IPS-NIHi7 (cell line): ENCODE data around the gene SH3PXD2B.
"Not testable (repeated sequence)": the region's sequence is repeated elsewhere in the genome, so short reads cannot be mapped to it uniquely, and the experiment has no call there.

Experiments
- DNase-seq: peaks from one replicate; pipeline ENCODE4 v3.0.0; 2012; ENCODE audit warnings: mixed read lengths; ENCODE audit errors: extremely low spot score

SH3PXD2B gene

DNA sequence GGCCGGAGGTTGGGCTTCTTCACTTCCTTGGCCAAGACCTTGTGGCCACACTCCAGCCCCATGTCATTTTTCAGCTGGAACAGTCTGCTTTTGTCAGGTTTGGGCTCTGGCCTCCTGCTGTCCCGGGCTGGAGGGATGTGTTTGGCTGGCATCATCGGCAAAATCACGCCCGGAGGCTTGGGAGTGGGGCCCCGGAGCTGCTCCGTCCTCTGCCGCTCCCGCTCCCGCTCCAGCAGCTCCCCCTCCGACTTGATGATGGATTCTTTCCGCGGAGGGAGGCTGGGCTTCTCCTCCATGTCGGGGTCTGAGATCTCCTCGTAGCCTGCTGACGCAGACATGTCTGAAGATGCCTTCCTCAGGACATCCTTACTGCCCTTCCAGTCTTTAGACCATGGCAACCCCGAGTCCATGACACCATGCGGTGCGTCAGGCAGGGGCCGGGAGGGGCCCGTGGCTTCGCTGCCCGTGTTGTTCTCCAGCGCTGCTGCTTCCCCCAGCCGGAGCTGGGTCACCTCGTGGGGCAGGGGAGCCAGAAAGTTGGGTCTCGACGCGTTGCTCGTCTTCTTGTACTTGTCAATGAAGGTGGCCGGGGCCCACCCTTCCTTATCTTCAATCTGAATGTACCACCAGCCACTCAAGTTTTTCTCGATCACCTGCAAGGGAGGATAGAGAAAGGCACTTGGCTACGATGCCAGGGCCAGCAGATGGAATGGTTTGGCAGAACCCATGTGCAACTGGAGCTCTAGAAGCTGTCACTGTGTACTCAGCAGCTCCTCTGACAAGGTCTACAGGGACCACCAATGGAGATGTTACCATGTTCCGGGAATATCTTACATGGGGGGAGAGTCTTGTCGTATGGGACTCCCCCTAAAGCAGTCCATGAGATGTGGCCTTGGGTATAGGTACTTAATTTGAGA lies 114.8 kb downstream of the SH3PXD2B start:
- no peak for DNase-seq

DNA sequence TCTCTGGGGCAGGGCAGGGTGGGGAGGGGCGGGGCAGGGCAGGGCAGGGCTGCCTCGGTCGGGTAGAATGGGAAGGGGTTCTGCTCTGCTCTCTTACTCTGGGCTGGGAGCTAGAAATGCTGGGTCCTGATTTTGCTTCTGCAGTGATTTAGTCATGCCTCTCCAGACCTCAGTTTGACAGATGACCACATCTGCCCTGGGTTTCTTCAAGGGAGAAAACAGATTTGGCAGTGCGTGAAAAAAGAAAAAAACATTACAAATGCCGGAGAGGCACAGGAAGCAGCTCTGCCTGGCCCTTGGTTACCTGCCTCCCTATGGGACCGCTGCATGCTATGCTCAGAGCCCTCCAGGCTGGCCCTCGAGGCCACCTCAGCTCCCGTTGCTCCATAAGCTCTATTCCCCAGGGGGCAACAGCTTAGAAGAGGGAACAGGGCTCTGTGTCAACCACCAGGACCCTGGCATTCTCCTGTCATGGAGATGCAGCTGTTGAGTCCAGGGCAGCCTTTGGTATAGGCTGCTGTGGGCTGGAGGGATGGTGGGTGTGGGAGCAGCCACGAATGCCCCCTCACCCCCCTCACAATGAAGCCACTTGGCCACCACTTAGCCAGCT lies 117.5 kb downstream of the SH3PXD2B start:
- DNase-seq = no peak

DNA sequence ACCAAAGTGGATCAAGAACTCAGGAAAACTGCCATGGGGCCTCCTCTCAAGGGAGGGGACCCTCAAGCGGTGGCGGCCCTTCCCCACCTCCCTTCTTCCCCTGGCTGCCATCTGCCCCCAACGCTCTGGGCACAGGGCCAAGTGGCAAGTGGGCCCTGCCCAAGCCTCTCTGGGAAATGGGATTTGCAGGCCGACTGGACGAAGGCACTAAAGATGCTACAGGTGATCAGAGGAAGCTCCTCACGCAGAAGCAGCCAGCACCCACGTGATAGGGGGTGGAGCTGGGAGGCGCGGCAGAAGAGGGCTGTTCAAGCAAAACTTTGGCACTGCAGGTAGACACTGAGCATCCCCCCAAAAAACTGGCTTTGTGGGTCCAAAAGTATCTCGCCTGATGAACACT lies 118.1 kb downstream of the SH3PXD2B start:
- DNase-seq = no peak

DNA sequence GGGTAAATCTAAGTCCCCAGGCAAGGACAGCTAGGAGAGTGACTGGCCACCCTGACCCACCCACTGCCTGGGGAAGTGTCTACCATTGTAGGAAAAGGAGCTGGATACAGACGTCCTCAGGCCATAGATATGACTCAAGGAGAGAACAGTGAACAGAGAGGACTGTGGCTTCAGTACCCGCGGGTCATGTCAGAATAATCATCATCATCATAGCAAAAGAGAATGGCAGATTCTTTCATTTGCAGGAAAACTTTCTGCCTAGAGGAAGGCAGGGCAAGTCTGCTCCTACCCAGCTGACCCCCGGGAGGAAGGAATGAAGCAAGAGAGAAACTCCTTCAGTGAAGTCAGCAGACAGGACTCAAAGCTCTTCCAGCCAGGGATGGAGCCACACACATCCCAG lies 118.6 kb downstream of the SH3PXD2B start:
- no peak for DNase-seq

DNA sequence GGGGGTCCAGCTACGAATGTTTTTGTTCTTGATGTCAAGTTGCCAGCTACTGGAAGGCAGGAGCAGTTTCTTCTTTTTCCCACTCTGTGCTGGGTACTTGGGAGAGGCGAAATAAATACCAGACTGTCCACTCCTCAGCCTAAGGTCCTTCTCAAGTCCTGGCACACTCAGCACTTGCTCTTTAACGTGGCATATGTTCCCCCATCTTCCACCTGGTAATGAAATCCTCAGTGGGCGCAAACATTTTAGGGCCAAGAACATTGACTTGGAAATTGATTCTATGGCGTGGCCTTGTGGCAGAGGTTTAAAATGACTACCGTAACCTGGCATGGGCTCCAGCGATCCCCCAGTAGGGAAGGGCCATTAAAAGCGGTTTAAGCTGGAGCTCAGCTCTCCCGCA lies 119.7 kb downstream of the SH3PXD2B start:
- DNase-seq = no peak

DNA sequence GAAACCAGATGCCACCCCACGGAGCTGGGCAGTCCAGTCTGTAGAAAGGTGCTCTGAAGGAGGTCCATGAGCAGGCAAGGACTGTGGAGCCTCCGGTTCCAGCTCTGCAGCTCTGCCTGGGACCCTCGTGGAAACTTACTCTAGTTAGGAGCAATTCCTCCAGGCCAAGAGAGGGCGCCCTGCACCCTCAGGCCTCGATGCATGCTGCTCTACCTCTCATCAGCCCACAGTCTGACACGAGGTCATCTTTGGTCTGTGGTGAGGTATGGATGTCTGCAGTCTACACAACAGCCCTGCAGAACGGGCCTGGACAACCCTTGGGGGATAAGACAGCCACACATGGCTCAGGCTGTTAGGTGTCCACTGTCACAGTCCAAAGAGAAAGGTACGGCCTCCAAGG lies 120.1 kb downstream of the SH3PXD2B start:
- peak; percentile 55 for DNase-seq

DNA sequence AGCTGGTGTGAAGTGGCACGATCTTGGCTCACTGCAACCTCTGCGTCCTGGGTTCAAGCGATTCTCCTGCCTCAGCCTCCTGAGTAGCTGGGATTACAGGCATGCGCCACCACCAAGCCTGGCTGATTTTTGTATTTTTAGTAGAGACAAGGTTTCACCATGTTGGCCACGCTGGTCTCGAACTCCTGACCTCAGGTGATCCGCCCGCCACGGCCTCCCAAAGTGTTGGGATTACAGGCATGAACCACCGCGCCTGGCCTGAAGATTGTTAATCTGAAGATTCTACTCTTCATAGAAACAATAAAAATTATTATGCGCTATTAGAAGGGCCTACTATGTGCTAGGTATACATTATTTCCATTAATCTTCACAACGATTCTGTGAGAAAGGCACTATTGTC lies 127.4 kb downstream of the SH3PXD2B start:
- DNase-seq = not testable (repeated sequence)

DNA sequence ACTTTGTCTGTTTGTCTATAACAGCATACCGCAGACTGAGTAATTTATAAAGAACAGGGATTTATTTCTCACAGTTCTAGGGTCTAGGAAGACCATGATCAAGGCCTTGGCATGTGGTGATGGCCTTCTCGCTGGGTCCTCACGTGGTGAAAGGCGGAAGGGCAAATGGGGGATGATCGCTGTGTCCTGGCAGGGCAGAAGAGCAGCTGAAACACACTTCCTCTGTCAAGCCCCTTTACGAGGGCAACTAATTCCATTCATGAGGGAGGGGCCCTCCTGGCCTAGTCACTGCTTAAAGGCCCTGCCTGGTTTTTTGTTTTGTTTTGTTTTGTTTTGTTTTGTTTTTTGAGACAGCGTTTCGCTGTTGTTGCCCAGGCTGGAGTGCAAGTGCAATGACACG lies 128.9 kb downstream of the SH3PXD2B start:
- no peak for DNase-seq

DNA sequence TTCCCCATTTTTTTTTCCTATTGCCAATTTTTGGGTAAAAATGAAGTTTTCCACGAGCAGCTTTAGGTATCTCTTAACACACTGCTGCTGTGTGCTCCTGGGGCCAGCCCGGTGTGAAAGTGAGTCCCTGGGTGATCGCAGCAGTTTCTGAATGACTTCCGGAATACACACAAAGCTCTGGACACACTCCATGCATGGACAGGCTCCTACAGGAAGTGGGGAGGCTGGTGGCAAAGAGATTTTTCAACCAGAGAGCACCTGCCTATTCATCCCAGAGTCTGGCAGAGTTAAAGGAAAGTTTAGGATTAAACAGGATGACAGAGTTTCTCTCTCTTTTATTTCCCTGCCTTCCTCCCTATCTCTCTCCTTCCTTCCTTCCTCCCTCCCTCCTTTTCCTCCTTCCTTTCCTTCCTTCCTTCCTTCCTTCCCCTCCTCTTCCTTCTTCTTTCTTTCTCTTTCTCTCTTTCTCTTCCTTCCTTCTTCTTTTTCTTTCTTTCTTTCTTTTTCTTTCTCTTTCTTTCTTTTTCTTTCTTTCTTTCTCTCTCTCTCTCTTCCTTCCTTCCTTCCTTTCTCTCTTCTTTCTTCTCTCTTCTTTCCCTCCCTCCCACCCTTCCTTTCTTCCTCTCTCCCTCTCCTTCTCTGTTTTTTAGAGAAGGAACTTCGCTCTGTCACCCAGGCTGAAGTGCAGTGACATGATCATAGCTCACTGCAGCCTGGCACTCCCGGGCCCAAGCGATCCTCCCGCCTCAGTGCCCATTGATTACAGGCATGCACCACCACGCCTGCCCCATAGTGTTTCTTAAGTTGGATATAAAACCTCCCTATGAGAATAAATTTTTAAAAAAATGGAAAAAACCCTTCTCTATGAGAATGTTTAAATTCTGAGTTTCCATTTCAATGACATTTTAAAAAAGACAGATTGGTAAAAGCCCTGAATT lies 132.0 kb downstream of the SH3PXD2B start:
- no peak for DNase-seq

DNA sequence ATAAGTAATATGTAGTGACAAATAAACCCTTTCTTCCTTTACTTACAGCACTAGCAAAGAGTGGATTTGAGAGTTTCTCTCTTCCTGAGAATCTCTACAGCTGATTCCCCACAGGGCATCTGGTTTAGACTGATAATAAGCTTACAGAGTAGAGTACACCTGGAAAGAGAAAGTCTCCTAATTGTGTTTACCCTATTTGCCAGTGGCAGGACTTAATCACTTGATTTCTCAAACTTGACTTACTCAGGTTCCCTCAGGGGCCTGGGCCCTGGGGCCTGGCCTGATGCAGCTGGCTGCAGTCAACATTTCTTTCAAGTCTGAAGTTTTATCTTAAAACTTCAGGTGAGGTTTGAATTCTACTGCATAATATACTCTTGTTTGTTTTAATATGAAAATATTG lies 132.7 kb downstream of the SH3PXD2B start:
- DNase-seq = no peak

DNA sequence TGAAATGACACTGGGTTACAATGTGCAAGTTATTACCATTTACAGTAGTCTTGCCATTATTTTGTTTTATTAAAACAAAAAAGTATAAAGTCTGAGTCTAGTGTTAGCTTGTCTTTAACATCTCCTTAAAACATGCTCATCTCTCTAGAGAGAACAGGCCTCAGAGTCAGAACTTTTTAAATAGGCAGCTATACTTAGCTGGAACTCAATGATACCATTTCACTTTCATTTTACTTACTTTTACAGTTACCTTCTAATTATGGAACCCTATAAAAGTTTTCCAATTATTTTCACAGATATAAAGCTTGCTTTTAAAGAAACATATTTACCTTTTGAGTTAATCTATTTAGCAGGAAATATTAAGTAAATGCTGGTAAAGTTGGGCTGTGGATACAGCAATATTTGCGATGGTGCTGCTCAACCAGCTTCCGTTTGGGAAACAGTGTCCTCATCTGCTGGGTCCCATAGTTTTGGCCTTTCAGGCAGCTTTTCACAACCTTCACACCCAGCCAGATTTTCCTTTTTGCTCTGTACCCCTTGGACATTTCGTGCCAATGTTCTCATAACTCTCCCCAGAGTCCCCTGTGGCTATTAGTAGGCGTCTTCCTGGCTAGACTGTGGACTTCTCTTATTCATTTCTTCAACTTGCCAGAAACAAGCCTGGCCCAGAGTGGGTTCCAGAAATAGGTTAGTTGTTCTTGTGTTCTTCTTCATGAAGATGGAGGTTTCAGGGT lies 134.4 kb downstream of the SH3PXD2B start:
- no peak for DNase-seq

DNA sequence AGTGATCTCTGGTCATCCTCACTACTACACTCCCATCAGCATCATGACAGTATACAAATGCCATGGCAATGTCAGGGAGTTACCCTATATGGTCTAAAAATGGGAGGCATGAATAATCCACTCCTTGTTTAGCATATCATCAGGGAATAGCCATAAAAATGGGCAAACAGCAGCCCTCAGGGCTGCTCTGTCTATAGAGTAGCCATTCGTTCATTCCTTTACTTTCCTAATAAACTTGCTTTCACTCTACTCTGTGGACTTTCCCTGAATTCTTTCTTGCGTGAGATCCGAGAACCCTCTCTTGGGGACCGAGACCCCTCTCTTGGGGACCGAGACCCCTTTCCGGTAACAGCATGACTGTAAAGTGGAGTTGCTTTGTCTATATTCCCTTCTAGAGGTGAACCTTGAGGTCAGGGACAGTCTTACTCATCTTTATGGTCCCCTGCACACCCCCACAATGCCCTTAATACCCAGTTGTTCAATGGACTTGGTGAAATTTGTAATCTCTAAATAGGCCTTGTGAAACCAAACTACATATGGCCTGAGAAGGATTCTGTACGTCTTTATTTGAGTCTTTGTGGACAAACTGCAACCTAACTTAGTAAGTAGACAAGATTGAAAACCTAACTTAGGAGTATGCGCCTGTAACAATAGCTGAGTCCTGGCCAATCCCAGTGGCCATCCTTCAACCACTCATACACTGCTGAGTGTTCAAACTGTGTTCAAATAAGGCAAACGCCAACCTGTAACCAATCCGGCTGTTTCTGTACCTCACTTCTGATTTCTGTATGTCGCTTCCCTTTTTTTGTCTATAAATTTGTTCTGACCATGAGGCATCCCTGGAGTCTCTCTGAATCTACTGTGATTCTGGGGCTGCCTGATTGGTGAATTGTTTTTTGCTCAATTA lies 138.5 kb downstream of the SH3PXD2B start:
- no peak for DNase-seq

DNA sequence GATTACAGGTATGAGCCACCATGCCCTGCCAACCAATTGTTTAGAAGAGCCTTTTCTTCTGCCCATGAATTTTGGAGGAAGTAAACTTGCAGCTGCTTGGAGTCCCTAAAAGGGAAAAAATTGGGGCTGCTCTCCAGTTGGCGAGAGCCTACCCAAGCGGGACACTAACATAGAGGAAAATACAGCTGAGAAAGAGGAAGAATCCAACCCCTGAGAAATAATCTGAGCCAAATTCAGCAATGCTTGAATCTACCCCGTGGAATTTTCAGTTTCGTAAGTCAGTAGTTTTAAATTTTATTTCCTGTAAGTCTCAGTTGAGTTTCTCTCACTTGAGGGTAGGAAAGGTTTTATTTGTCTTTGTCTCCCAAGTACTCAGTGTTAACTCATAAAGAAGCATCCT lies 140.4 kb downstream of the SH3PXD2B start:
- DNase-seq = no peak

DNA sequence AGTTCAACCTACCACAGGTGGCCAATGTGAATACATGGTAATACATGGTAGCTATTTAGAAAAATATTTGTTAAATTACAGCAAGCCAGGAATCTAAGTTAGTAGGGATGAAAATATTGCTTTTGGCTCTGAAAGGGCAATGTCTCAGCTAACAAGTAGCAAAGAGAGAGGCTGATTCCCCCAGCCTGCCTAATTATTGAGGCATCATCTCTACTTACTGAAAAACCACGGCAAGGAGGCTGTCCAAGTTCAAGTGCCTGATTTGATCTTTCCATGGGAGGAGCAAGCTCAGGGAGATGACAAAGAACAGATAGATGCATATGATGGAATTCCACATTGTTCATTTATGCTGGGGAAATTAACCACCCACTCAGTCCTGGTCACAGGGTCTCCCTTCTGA lies 142.0 kb downstream of the SH3PXD2B start:
- DNase-seq = no peak

DNA sequence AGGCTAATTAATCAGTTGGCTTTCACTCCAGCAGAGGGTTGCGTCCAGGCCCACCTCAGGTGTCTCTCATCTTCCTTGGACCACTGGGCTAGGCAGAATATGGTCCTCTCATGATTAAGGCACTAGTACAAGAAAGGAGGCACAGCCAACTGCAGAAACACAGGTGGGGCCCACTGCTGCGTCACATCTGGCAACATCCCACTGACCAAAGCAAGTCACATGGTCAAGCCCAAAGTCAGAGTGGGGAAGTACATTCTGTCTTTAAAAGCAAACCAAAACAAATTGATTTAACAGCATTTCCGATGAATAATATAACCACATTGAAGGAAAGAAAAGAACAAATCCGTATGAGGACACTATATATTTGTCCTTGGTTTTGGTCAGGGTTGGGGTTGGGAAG lies 142.7 kb downstream of the SH3PXD2B start:
- no peak for DNase-seq

DNA sequence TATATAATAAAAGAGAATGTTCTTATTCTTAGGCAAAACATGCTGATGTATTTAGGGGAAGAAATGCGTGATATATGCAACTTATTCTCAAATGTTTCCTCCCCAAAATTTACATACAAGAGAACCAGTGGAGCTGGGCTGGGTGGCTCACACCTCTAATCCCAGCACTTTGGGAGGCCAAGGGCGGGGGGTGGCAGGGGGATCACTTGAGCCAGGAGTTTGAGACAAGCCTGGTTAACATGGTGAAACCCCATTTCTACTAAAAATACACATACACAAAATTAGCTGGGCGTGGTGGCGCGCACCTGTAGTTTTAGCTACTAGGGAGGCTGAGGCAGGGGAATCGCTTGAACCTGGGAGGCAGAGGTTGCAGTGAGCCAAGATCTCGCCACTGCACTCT lies 143.3 kb downstream of the SH3PXD2B start:
- no peak for DNase-seq

DNA sequence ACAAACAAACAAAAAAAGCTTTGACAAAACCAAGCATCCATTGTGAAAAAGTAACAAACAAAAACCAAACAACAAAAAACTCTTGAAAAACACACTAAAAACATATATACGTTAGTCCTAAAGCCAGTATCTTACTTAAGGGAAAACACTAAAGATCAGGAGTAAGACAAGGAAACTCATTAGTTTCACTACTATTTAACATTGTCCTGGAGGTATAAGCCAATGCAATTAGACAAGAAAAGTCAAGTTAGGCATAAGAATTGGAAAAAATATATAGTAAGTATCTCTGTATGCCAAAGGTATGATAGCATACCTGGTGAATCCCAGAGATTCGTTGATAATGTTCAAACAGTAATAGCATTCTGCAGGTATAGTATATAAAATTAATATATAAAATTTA lies 148.9 kb downstream of the SH3PXD2B start:
- no peak for DNase-seq

DNA sequence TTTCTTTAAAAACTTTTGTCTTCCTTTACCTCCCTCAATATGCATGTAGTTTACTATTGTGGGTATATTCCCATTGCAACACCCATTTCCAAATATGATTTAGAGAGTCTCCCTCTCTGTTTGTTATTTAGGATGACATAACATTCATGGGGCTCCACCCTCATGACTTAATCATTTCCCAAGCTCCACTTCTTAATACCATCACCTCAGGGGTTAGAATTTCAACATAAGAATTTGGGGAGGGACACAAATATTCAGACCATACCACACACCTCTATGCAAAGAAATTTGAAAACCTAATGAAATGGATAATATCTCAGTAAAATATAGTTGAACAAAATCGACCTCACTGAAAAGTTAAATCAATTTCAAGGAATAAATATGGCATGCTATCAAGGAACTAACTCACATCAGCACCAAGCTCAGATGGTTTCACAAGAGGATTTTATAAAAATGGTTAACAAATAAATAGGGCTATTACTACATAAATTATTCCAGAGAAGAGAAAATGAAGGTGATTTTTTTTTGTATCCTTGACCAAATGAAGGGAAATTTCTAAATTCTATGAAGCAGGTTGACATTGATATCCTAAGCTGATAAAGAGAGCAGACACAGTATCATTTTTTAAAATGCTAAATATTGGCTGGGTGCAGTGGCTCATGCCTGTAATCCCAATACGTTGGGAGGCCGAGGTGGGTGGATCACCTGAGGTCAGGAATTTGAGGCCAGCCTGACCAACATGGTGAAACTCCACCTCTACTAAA lies 150.6 kb downstream of the SH3PXD2B start:
- no peak for DNase-seq

DNA sequence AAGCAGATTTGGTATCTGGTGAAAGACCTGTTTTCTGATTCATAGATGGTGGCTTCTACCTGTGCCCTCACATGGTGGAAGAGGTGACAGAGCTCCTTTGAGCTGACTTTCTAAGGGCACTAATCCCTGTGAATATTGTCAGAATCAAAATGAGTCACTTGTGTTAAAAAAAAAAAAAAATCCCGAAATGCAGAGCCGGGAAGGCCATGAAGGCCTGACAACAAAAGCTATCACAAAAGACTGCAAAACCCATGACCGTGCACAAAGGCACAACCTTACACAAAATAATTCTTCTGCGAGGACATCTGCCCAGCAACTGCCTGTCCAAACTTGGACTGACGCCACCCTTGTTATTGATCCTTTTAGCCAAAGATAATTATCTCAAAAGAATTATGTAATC lies 151.2 kb downstream of the SH3PXD2B start:
- no peak for DNase-seq
